GM23248 (cell line): ENCODE measurements around the gene TEX13B.

ENCODE experiments used
- EZH2 ChIP-seq: fragments of 200-600 bp; sonication (generic); IDR thresholded peaks from 2 replicates; pipeline ENCODE4 v1.6.1; 2018; ENCODE audit warnings: antibody characterized with exemption, mild to moderate bottlenecking; ENCODE audit not compliant: insufficient read depth, poor library complexity, severe bottlenecking
- EZH2phosphoT487 ChIP-seq: fragments of 200-600 bp; sonication (generic); IDR thresholded peaks from 2 replicates; pipeline ENCODE4 v1.6.1; 2018; ENCODE audit warnings: antibody characterized with exemption, moderate library complexity, mild to moderate bottlenecking, low read depth; ENCODE audit not compliant: insufficient read depth

GRCh38 chrX:108025376-108025775 is 43.2 kb upstream of the TEX13B start:
- TF ChIP-seq EZH2 = no peak
- no peak for TF ChIP-seq EZH2phosphoT487
